SU-DHL-6 (cell line): ENCODE measurements around the gene RPGRIP1.

Source experiments
- CTCF ChIP-seq: fragments of 200-600 bp; sonication (generic); IDR thresholded peaks from one replicate; pipeline ENCODE4 v1.5.1; 2017; ENCODE audit warnings: antibody characterized with exemption, mild to moderate bottlenecking, low read length, moderate library complexity; ENCODE audit not compliant: insufficient read depth, poor library complexity, severe bottlenecking
- EZH2phosphoT487 ChIP-seq: fragments of 200-600 bp; sonication (generic), shearing (Covaris generic); conservative IDR thresholded peaks from 2 replicates; pipeline ENCODE4 v1.6.1; 2018; ENCODE audit warnings: mild to moderate bottlenecking, antibody characterized with exemption, low read length, moderate library complexity, mixed read lengths

DNA sequence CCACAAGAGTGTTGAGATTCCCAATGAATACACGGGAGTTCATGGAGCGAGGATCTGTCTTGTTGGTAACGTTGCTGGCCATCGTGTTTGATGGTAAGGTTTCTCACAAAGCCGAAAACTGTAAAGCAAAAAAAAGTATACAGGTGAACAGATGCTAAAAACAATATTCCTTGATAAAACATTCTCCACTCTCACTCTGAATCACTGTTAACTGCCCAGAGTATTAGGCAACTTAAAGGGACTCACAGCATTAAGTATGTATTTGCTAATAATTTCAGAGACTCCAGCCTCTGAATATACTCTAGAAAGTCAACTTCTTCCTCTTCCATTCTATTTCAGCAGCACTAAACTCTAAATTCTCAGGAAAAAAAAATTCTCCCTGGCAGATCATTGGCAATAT, 45.8 kb upstream of the RPGRIP1 start:
- TF ChIP-seq CTCF (no peak), EZH2phosphoT487 (no peak)
